Medulla oblongata (tissue), 1 donor: ENCODE data around the gene DEPP1.
A peak's percentile ranks its signal among the peaks of the same experiment; 100 is the strongest.

Experiments
- DNase-seq: peaks from one replicate; pipeline ENCODE4 v3.0.0-alpha.2; 2015; ENCODE audit errors: extremely low spot score

The DEPP1 gene

DNA sequence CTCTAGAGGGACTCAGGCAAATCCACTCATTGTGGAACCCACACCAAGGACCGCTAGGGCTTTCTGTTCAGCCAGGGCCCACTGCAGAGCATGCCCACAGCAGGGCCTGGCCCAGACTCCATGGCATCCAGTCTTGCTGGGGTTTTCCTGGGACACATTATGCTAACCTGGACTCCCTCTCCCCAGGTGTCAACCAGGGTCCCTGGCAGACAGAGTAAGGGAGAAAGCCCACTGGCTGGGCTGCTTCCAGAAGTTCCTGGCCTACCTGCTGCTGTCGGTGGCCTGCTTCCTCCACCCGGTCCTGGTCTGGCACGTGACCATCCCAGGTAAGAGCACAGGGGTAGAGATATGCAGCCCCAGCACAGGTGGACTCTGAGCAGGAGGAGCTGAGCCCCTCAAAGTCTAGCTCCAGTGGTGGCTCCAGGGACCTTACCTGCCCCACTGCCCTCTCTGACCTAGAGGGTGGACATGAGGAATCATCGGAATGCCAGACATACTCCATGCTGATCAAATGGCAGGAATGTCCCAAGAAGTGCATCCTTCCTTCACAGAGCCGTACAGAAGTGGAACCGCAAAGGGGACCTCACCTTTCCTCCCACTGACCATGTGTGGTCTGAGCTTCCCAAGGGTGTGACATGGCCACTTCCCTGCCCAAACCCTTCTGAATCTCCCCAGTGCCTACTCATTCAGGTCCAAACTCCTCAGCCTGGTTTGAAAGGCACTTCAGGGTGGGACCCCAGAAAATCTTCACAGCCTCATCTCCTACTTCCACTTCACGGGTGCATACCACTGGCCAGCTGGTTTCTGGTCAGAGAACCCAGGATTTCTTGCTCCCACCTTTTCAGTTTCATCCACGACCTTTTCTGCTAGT is 44.9 kb downstream of the DEPP1 start:
- no peak for DNase-seq

DNA sequence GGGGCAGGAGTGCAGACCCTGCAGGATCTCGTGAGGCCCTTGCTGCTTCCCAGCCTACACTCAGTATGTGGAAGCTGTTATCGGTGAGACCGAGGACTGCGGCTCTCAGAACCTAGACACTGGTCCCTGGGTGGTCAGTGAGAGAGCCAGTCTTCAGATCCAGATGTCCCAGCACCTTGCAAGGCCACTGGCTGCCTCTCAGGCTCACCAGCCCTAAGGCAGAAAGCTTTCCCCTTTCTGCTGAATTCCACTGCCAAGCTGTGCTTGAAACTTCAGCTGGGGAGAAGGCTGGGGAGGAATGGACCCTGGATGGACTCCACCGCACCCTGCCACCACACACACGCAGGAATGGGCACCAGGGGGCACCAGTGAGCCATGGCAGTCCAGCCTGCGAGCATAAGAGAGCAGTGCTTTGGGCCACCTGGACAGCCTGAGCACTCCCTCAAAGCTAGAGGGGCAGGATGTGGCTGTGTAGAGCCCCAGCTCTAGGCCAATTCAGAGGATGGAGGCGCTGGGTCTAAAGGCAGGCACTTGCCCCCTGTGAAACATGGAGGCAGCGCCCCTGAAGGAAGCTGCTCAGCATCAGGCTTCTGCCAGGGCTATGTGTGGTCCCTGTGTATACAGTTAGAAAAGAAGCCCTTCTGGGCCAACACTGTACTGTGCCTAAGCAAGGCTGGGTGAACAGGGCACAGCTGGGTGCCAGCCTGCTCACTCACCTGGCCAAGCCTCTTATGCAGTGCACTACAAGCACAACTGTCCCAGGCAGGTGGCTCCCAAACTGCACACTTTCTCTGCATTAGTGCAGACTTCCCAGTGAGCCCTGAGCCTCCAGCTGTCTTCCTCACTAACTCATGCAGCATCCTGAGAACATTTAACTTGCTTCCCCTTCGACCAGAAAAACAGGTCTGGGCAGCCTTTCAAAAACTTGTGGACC is 45.8 kb downstream of the DEPP1 start:
- DNase-seq = peak; percentile 93

DNA sequence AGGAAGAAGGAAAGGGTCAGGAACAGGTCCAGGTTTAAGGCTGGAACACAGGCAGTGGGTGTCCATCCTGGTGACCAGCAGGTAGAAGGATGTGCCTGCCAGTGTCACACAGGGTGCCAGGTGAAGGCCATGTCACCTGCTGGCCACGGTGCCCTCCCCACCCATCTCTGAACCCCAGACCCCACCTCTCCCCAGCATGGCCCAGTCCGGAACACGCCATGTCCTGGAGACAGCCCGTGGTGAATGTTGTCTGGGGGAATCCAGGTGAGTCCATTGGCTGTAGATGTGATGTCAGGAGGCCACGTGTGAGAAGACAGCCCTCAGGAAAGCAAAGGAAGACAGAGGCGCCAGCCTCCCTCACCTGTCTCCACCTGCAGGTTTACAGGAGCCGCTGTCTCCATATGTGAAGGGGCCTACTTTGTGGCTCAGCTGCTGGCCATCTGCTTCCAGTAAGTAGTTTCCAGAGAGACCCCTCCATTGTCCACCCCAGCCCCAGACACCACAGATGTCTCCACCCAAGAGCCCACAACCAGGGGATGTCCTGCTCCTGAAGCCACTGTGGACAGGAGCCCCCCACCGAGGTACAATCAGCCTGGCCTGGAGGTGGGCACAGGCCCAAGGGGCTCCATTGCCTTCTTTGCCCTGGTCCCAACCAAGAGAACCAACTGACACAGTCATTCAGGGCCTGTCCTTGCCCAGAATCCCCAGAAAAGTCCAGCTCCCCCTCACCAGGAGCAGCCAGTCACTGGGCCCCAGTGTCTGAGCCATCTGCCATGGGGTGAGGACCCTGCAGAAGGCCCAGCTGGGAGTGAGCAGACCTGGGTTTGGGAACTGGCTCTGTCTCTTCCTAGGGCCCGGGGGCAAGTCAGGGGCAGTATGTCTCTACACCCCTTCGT is 46.7 kb downstream of the DEPP1 start:
- DNase-seq = no peak

DNA sequence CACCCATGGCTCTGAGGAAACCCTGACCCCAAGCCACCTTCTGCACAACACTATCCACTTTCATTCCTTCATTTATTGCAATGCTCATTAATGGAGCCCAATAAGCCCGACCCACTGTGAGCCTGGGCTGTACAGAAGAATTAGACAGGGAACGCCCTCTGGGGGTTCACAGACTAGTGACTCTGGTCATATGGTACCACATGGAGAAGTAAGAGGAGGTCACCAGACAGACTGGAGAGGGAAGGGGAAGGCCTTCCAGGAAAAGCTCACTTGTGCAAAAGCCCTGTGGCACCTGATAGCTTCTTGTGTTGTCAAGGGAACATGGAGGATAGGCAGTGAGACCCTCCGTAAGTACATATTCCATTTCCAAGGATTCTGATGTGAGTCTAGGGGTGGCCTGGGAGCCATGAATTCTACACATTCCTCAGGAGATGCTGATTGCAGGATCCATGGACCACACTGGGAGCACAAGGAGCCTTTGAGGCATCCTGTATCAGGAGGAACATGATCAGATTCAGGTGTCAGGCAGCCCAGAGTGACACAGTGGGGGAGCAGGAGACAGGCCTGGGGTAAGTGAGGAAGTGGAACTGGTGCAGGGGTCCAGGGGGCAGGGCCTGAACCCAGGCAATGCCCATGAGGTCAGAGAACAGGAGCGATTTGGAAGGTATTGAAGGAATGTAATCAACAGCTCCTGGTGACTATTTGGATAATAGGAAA is 47.5 kb downstream of the DEPP1 start:
- no peak for DNase-seq

DNA sequence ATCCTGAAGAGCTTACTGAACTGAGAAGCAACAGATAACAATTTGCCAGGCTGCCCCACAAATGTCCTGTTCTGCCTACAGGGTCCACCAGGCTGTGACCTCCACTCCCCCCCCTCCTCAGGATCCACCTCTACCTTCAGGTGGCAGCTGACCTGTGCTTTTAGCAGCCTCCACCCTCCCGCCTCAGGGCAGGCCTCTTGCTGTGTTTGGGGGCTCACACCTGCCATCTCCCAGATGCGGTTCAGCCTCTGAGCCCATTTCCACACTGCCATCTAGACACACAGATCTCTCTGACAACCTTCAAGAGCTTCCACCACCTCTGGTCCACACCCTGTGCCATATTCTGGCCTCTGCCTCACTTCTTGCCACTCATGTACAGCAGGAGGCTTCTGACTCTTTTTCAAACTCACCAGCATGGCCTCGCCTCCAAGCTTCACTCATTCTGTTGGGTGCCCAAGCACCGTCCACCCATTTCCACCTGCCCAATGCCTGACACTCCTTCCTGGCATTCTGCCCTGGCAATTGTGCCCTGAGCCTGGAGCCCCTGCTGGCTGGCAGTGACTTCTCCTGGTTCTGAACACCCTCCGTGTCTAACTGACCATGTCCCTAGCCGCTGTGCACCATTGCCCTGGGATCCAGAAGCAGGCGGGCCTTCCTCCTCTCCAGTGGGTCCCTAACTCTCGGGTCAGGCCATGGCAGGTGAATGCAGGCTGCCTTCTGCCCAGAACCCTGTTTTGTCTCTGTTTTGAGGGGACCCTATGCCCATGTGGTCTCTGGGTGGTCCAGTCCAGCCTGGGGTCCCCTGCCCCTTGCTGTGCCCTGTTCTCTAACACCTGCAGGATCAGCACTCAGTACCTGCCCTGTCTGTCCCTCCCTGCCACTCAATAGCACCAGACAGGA is 49.0 kb downstream of the DEPP1 start:
- no peak for DNase-seq

DNA sequence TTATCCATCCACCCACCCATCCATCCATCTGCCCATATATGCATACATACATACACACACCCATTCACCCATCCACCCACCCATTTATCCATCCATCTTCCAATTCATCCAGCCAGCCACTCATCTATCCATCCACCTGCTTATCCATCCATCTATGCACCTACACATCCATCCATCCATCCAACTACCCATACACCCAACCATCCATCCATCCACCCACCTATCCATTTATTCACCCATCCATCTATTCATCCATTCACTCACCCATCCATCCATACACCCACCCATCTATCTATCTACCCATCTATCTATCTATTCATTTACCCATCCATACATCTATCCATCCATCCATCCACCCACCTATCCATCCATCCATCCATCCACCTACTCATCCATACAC is 50.1 kb downstream of the DEPP1 start:
- DNase-seq = no peak

DNA sequence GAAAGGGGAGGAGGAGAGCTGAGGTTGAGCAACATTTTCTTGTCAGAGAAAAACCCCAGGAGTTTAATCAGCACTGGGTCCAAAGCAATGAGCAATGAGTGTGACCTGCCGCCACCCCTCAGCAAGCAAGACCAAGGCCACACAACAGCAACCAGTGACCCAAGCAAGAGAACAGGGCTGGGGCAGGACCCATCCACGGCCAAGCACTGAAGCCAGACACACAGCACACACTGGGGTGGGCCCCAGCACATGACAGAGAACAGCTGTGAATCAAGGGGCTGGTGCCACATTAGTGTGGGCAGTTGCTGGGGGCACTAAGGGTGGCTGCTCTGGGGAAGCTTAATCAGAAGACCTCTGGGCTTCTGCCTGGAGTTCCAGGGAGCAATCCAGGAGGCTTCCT is 51.3 kb downstream of the DEPP1 start:
- no peak for DNase-seq

DNA sequence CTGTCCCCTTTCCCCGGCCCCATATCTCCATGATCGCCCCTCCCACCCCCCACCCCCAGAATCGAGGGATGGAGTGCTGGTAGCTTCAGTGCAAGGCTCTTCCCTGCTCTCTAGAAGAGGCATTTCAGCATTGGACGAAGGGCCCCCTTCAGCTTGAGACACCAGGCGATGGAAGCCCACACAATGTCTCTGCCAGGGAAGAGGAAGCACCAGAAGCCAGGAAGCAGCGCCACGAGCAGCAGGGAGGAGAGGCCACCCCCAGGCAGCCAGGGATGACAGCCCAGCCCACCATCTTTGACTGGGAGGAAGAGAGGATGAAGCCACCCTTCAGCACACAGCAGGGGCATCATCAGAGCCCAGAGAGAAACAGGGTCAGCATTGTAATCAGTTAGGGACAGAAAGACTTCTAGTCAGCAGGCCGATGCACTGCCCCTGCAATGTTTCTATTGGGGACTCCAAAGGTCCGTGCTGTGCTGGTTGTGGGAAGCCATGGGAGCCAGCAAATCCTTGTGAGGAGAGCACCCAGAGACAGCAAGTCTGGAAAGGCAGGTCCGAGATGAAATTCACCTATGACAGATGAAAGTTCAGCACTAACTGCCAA is 51.8 kb downstream of the DEPP1 start:
- DNase-seq = no peak
